ENCODE results near the gene ISL2.

ISL2 gene

GRCh38 chr15:76341366-76342057 lies 4.9 kb downstream of the ISL2 start:
- DNase-seq (ENCODE audit: low read depth in 4 of 4, low spot score in 1 of 4): no peak

GRCh38 chr15:76342058-76342381 lies 5.4 kb downstream of the ISL2 start:
- no peak for DNase-seq (ENCODE audit: low read depth in 4 of 4, low spot score in 1 of 4)

GRCh38 chr15:76342382-76343201 lies 6.0 kb downstream of the ISL2 start:
- DNase-seq (ENCODE audit: low read depth in 4 of 4, low spot score in 1 of 4): no peak

GRCh38 chr15:76343313-76343996 lies 6.9 kb downstream of the ISL2 start:
- no peak for DNase-seq (ENCODE audit: low read depth in 4 of 4, low spot score in 1 of 4)

GRCh38 chr15:76344893-76345582 lies 8.5 kb downstream of the ISL2 start:
- DNase-seq (ENCODE audit: low read depth in 4 of 4, low spot score in 1 of 4): no peak

GRCh38 chr15:76345583-76345879 lies 9.0 kb downstream of the ISL2 start:
- DNase-seq (ENCODE audit: low read depth in 4 of 4, low spot score in 1 of 4): no peak

- DNase-seq (ENCODE audit: low read depth in 4 of 4, low spot score in 1 of 4): no peak
Observed at GRCh38 chr15:76345880-76346668, 9.5 kb downstream of the ISL2 start.

- DNase-seq (ENCODE audit: low read depth in 4 of 4, low spot score in 1 of 4): no peak
Observed at GRCh38 chr15:76346669-76347481, 10.3 kb downstream of the ISL2 start.

GRCh38 chr15:76347482-76348055 lies 11.0 kb downstream of the ISL2 start:
- DNase-seq (ENCODE audit: low read depth in 4 of 4, low spot score in 1 of 4): no peak

- no peak for DNase-seq (ENCODE audit: low read depth in 4 of 4, low spot score in 1 of 4)
Observed at GRCh38 chr15:76349301-76350070, 12.9 kb downstream of the ISL2 start.

GRCh38 chr15:76353023-76353577 lies 16.5 kb downstream of the ISL2 start:
- no peak for DNase-seq (ENCODE audit: low read depth in 4 of 4, low spot score in 1 of 4)

GRCh38 chr15:76353903-76354302 lies 17.3 kb downstream of the ISL2 start:
- no peak for DNase-seq (ENCODE audit: low read depth in 4 of 4, low spot score in 1 of 4)

- no peak for DNase-seq (ENCODE audit: low read depth in 4 of 4, low spot score in 1 of 4)
Observed at GRCh38 chr15:76354823-76355440, 18.4 kb downstream of the ISL2 start.

GRCh38 chr15:76358453-76358852 lies 21.9 kb downstream of the ISL2 start:
- no peak for DNase-seq (ENCODE audit: low read depth in 4 of 4, low spot score in 1 of 4)

- no peak for DNase-seq (ENCODE audit: low read depth in 4 of 4, low spot score in 1 of 4)
Observed at GRCh38 chr15:76359152-76359551, 22.6 kb downstream of the ISL2 start.

- no peak for DNase-seq (ENCODE audit: low read depth in 4 of 4, low spot score in 1 of 4)
Observed at GRCh38 chr15:76360416-76360815, 23.8 kb downstream of the ISL2 start.

- no peak for DNase-seq (ENCODE audit: low read depth in 4 of 4, low spot score in 1 of 4)
Observed at GRCh38 chr15:76363251-76363650, 26.7 kb downstream of the ISL2 start.

- DNase-seq (ENCODE audit: low read depth in 4 of 4, low spot score in 1 of 4): no peak
Observed at GRCh38 chr15:76366714-76367113, 30.1 kb downstream of the ISL2 start.

Data from stimulated activated CD4-positive, alpha-beta T cell treated with anti-CD3 and anti-CD28 coated beads, Interleukin-1b, Interleukin-23, amount 100 ng/mL, for 24 hours (primary cell).